GM19438 (cell line): ENCODE results near the gene AASDHPPT.
"Not testable (repeated sequence)": the region's sequence is repeated elsewhere in the genome, so short reads cannot be mapped to it uniquely, and the experiment has no call there.

Experiments used
- ATAC-seq: cut with Tn5 transposase; IDR thresholded peaks from one replicate; pipeline ENCODE4 v1.9.1; 2021; ENCODE audit warnings: low read depth; ENCODE audit not compliant: unreplicated experiment

Gene AASDHPPT, protein sequence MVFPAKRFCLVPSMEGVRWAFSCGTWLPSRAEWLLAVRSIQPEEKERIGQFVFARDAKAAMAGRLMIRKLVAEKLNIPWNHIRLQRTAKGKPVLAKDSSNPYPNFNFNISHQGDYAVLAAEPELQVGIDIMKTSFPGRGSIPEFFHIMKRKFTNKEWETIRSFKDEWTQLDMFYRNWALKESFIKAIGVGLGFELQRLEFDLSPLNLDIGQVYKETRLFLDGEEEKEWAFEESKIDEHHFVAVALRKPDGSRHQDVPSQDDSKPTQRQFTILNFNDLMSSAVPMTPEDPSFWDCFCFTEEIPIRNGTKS

GRCh38 chr11:106077609-106078455 is at the start of gene AASDHPPT:
TSS of gene AASDHPPT (plus strand) at chr11:106077662. CDS start at chr11:106077711, 49 bp downstream.
- peak; percentile 25 for ATAC-seq

- no peak for ATAC-seq
Observed at GRCh38 chr11:106030609-106031008, 46.9 kb upstream of the AASDHPPT start.

GRCh38 chr11:106031202-106031810 is 46.2 kb upstream of the AASDHPPT start:
- ATAC-seq, result no peak

- ATAC-seq, result no peak
Observed at GRCh38 chr11:106031936-106032335, 45.5 kb upstream of the AASDHPPT start.

- ATAC-seq, result no peak
Observed at GRCh38 chr11:106032861-106033260, 44.6 kb upstream of the AASDHPPT start.

- no peak for ATAC-seq
Observed at GRCh38 chr11:106043540-106043939, 33.9 kb upstream of the AASDHPPT start.

DNA sequence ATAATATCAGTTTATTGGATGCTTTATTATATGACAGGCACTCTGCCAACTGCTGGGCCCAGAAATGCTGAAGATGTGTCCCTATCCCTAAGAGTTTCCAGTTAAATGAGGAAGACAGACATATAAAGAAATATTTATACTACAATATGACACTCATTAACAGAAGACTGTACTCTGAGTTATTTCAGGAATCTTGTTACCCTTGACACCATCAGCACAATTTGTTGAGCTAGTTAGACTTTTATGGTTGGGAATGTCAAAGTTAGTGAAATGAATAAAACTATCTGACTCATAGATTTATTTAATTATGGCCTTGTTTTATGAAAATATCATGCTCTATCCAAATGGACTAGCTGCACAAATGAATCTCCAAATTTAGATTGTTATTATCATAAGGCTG is 29.8 kb upstream of the AASDHPPT start:
- ATAC-seq, result no peak

DNA sequence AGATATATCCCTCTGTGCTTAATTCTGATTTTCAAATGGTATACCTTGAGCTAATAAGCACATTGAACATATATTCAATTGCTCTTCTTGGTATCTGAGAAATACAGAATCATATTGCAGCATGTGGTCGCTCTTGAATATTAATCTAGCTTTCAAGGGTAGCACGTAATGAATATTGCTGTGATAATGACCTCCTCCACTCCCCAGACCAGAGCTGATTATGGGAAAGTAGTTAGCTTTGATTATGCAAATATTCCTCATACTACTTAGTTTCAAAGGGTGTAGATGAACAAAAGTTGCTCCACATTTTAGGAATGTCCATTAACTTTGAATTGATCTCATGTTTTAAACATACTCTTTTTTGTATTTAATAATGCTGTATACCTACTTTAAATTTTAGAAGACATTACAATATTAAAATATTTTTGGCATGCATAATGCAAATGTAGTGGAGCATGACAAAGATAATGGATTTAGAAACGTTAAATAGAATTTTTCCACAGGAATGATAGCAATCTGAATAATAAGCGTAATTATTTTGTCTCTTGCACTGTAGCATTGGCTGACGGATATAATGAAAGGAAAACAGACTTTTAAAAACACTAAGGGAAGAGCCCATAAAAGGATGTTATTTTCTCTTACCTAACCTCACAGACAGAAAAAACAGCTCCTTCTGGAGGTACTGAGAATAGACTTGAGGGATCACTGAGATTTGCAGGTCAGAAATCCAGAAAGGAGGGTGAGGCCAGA is 27.6 kb upstream of the AASDHPPT start:
- no peak for ATAC-seq

GRCh38 chr11:106051103-106051502 is 26.4 kb upstream of the AASDHPPT start:
- ATAC-seq, result no peak

DNA sequence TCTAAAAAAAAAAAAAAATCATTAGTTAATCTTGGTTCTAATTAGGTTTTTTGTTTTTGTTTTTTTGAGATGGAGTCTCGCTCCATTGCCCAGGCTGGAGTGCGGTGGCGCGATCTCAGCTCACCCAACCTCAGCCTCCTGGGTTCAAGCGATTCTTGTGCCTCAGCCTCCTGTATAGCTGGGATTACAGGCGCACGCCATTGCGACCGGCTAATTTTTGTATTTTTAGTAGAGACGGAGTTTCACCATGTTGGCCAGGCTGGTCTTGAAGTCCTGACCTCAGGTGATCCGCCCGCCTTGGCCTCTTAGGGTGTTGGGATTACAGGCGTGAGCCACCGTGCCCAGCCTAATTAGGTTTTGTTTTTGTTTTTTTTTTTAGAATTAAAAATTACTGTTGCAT is 19.1 kb upstream of the AASDHPPT start:
- ATAC-seq, result not testable (repeated sequence)

- no peak for ATAC-seq
Observed at GRCh38 chr11:106059617-106060016, 17.8 kb upstream of the AASDHPPT start.

DNA sequence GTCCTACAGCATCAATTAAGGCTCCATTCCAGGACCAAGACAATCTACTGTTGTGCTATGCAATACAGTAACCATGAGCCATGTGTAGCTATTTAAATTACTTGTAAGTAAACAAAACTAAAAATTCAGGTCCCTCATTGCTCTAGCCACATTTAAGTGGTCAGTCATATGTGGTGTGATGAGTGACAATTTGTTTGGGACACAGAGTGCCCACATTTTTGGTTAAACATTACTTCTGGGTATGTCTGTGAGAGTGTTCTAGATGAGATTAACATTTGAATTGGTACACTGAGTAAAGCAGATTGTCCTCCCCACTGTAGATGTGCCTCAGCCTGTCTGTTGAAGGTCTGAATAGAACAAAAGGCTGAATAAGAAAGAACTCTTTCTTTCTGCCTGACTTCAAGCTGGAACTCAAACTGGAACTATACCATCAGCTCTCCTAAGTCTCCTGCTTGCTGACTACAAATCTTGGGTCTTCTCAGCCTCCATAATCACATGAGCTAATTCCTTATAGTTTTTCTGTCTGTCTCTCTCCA is 16.1 kb upstream of the AASDHPPT start:
- ATAC-seq, result no peak

DNA sequence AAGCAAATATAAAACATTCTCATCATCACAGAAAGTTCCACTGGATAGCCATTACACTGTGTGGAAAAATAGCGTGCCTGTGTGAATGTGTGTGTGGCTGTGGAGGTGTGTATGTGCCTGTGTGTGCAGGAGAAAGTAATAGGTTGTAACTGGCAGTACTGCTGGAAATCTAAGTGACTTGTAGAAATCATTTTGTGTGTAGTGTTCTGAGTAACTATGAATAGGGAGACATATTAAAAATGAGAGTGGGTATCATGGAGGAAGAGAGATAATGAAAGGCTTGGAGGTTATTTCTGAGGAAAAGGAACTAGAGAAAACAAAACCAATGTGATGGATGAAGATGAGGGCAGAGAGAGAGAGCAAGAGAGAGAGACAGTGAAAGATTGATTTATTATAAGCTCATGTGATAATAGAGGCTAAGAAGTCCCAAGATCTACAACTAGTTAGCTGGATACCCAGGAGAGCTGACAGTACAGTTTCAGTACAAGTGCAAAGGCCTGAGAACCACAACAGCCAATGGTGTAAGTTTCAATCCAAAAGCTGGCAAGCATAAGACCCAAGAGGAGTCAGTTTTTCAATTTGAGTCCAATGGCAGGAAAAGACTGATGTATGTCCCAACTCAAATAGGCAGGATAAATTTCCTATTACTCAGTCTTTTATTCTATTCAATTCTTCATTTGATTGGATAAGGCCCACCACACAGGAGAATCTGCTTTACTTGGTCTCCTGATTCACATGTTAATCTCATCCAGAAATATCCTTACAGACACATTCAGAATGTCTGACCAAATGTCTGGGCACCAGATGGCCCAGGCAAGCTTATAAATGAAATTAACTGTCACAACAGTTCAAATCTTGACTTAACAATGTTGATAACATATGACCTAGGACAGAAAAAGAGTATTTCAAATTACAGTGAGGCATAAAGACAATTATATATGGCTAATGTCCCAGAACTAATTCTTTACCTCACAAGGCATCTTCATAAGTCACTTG is 15.2 kb upstream of the AASDHPPT start:
- ATAC-seq, result no peak

DNA sequence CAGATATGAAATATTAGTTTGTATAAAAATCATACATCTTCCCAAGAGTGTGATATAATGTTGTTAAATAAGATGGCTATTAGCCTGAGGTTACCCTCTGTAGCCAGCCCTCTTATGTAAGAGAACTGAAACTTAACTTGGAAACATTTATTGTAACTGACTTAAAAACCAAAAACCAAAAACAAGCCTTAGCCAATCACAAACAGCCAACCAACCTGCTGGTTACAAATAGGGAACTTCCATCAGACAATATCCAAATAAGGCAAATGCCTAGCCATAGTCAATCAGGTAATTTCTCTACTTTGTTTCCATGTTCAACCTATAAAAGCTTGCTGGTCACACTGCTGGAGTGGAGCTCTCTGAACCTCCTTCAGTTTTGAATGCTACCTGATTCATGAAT is 14.5 kb upstream of the AASDHPPT start:
- ATAC-seq, result no peak

- no peak for ATAC-seq
Observed at GRCh38 chr11:106070606-106071005, 6.9 kb upstream of the AASDHPPT start.

DNA sequence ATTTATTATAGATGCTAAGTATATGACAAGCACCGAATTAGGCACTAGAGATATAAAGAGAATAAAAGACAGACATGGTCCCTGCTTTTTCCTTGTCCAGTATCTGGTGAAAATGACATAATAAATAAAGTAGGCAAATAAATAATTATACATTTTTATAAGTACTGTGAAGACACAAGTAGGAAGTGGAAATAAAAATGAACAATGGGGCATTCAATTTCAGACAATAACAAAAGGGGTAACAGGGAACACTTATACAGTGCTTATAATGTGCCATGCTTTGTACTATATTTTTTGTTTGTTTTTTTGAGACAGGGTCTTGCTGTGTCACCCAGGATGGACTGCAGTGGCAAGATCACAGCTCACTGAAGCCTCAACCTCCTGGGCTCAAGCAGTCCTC is 4.7 kb upstream of the AASDHPPT start:
- no peak for ATAC-seq

GRCh38 chr11:106076171-106076918 is 1.1 kb upstream of the AASDHPPT start:
- ATAC-seq, result no peak

DNA sequence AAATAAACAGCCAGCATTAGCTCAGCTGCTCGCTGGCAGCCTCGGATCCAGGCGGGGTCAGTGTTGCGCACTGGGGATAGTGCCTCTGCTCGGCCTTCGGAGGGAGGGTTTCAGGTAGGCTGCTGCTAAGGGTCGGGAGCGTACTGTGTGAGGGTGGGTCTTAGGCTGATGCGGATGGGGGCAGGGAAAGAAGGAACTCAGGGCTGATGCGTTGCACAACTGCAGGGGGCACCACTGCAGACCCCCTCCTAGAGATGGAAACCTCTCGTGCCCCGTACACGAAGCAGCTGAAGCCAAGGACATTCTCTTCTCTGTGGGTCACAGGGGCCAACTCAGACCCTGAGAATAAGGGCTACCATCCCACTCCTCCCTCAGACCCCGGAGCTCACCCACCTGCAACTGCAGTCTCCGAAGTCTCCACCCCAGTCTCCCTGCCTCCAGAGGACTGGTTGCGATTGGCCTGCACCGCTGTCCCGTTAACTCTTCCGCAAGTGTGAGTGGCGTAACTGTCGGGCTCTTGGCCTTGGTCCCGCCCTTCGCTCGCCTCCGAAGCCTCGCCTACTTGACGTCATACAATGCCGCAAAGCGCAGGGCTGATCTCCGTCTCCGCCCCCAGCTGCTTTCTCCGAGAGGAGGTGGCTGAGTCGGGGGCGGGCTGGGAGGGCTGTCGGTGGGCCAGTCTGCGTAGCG is 398 bp upstream of the AASDHPPT start, which contains the start of gene KBTBD3:
Gene KBTBD3 (minus strand): TSS at position 429 of the 690 bp plus-strand sequence. CDS start 18,250 bp downstream, outside the sequence.
- ATAC-seq, result peak; percentile 92
